Measurements from ENCODE around the gene LSP1. TPM values are rescaled to one million over a fixed set of nuclear protein-coding genes. Genes with fewer than 3 reads are reported as not detected.
"Not testable (repeated sequence)": the region's sequence is repeated elsewhere in the genome, so short reads cannot be mapped to it uniquely, and the experiment has no call there.

LSP1 gene
- total RNA-seq, 1 donor from 2014 or later: 46.4 TPM

GRCh38 chr11:1862588-1863351 lies 9.9 kb downstream of the LSP1 start:
- DNase-seq (ENCODE audit: low spot score): no peak

- peak; percentile 94 for DNase-seq (ENCODE audit: low spot score)
Measured at GRCh38 chr11:1863352-1864216, 10.7 kb downstream of the LSP1 start.

- no peak for DNase-seq (ENCODE audit: low spot score)
Measured at GRCh38 chr11:1864231-1864630, 11.3 kb downstream of the LSP1 start.

- DNase-seq (ENCODE audit: low spot score): no peak
Measured at GRCh38 chr11:1864831-1865665, 12.2 kb downstream of the LSP1 start.

GRCh38 chr11:1866226-1866625 lies 13.3 kb downstream of the LSP1 start:
- no peak for DNase-seq (ENCODE audit: low spot score)

- no peak for DNase-seq (ENCODE audit: low spot score)
Measured at GRCh38 chr11:1866776-1867175, 13.9 kb downstream of the LSP1 start.

- no peak for DNase-seq (ENCODE audit: low spot score)
Measured at GRCh38 chr11:1867381-1867780, 14.5 kb downstream of the LSP1 start.

- DNase-seq (ENCODE audit: low spot score): no peak
Measured at GRCh38 chr11:1868056-1868635, 15.3 kb downstream of the LSP1 start.

GRCh38 chr11:1868636-1869291 lies 15.9 kb downstream of the LSP1 start:
- DNase-seq (ENCODE audit: low spot score): no peak

GRCh38 chr11:1869427-1870325 lies 16.8 kb downstream of the LSP1 start:
- no peak for DNase-seq (ENCODE audit: low spot score)

GRCh38 chr11:1870326-1870696 lies 17.4 kb downstream of the LSP1 start:
- DNase-seq (ENCODE audit: low spot score): no peak

- no peak for DNase-seq (ENCODE audit: low spot score)
Measured at GRCh38 chr11:1870721-1871466, 18.0 kb downstream of the LSP1 start.

- no peak for DNase-seq (ENCODE audit: low spot score)
Measured at GRCh38 chr11:1871531-1871930, 18.6 kb downstream of the LSP1 start.

- DNase-seq (ENCODE audit: low spot score): no peak
Measured at GRCh38 chr11:1872267-1872985, 19.5 kb downstream of the LSP1 start.

- DNase-seq (ENCODE audit: low spot score): no peak
Measured at GRCh38 chr11:1873048-1873812, 20.3 kb downstream of the LSP1 start.

GRCh38 chr11:1873813-1874150 lies 20.9 kb downstream of the LSP1 start:
- DNase-seq (ENCODE audit: low spot score): not testable (repeated sequence)

GRCh38 chr11:1874441-1875092 lies 21.7 kb downstream of the LSP1 start:
- DNase-seq (ENCODE audit: low spot score): not testable (repeated sequence)

Data from mesenteric fat pad (tissue), 1 donor.